ENCODE data around the gene MRPL50.

MRPL50 gene

DNA sequence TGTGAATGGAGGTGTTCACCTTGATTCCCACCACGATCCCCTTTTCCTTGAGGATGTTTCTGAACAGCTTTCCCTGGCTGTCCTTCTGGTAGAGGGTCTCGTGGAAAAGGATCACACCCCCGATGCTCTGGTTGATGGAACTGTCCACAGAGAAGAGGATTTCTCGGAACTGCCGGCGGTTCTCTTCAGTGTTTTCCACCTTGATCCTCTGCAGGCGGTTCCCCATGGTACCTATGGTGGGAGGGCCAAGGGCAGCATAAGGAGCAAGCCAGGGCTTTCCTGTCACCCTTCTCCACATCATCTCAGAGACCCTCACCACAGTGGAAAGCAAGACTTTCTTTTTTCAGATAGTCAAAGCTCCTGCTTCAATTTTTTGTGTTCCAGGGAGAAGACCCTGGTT is 31.3 kb upstream of the MRPL50 start:
- DNase-seq (ENCODE audit: extremely low read depth, low read depth), result no peak
- TF ChIP-seq, protein P1, sequence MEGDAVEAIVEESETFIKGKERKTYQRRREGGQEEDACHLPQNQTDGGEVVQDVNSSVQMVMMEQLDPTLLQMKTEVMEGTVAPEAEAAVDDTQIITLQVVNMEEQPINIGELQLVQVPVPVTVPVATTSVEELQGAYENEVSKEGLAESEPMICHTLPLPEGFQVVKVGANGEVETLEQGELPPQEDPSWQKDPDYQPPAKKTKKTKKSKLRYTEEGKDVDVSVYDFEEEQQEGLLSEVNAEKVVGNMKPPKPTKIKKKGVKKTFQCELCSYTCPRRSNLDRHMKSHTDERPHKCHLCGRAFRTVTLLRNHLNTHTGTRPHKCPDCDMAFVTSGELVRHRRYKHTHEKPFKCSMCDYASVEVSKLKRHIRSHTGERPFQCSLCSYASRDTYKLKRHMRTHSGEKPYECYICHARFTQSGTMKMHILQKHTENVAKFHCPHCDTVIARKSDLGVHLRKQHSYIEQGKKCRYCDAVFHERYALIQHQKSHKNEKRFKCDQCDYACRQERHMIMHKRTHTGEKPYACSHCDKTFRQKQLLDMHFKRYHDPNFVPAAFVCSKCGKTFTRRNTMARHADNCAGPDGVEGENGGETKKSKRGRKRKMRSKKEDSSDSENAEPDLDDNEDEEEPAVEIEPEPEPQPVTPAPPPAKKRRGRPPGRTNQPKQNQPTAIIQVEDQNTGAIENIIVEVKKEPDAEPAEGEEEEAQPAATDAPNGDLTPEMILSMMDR (IDR thresholded peaks at IDR 0.05; ENCODE audit: low read depth, low read length), result no peak

DNA sequence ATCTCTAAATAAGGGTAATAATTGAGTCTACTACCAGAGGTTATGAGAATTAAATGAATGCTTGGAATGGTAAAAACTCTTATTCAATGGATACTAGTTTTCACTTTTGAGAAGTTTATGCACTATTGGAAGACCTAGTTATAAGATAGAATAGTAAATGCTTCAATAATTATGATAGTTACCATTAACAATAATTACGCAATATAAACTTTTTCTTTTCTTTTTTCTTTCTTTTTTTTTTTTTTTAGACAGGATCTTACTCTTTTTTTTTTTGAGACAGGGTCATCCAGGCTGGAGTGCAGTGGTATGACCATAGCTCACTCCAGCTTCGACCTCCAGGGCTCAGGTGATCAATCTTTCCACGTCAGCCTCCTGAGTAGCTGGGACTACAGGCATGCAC is 30.5 kb upstream of the MRPL50 start:
- TF ChIP-seq, protein P1 (IDR thresholded peaks at IDR 0.05; ENCODE audit: low read depth, low read length), result no peak
- DNase-seq (ENCODE audit: extremely low read depth, low read depth), result no peak

DNA sequence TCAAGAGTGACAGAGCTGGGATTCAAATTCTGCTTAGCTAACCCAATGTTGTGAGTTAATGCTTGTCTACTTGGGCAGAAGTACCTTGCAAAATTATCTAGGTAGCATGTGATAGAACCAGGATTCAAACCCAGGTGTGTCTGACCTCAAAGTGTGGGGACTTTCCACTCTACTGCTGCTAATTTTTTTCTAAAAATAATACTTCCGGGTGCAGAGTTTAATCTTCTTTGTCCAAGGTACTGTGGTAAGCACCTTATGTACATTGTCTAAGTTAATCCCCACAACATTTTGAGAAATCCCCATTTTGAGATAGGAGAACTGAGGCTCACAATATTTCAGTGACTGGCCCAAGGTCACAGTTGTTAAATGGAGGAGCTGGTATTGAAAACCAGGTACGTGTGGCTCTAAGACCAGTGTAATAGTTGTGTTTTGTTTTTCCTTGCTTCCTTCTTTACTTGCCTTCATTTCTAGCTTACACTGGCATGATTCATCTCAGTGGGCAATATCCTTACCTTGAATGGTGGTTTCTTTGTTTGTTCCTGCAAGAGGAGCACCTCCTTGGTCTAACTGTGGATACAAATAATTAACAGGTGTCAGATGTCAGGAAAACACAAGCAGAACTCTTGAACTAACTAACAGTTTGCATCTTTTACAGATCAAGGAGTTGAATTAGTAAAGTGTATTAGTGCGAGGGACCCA is 29.7 kb upstream of the MRPL50 start:
- TF ChIP-seq, protein P1 (IDR thresholded peaks at IDR 0.05; ENCODE audit: low read depth, low read length), result no peak
- DNase-seq (ENCODE audit: extremely low read depth, low read depth), result no peak

DNA sequence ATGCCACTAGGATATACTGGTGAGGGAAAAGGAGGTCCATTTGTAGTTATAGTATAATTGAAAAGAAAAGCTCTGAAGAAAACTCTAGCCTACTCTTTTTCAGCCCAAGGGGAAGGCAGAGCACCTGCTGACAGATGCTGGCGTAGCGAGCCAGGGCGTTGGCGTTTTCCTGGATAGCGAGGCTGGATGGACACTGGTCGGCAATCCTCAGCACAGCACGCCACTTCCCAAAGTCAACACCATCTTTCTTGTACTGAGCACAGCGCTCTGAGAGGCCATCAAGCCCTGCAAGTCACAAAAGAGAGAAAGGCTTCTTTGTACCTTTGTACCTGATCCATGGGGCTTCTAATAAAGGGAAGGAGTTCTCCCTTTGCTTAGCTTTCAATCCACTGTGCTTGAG is 28.9 kb upstream of the MRPL50 start:
- TF ChIP-seq, protein P1 (IDR thresholded peaks at IDR 0.05; ENCODE audit: low read depth, low read length), result no peak
- DNase-seq (ENCODE audit: extremely low read depth, low read depth), result no peak

DNA sequence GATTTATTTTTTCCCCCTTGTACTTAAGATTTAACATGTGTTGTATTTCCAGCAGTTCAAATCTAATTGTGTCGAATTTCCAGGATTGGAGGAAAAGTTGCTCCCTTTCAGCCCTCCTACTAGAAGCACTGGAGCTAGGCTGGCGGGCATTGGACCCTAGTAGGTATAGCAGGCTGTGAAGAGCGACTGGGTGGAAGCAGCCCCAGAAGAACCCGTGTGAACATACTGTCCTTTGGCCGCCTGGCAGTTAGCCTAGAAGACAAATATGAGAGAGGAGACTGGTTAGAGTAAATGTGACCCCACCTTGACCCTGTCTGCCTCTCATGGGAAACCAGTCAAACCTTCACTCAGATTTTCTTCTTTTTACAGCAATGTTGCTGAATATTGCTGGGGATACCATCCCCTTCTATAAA is 23.2 kb upstream of the MRPL50 start:
- no peak for DNase-seq (ENCODE audit: extremely low read depth, low read depth)
- TF ChIP-seq, protein P1 (IDR thresholded peaks at IDR 0.05; ENCODE audit: low read depth, low read length), result no peak

DNA sequence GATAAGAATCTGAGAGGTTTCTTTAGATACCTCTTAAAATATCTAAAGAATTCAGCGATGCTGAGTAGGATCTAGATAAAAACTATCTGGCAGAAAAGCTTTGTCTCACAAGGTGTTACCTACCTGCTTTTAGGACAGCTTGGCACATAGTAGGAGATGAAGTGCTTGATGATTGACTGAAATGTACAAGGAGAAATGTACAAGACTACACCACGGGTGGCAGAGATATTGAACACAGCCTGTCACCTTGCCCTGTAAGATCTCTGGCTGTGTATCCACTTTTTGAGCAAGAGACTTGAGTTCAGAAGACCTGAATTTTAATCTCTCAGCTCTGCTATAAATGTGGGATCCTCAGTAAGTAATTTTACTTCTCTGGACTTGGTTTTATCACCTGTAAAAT is 21.4 kb upstream of the MRPL50 start:
- TF ChIP-seq, protein P1 (IDR thresholded peaks at IDR 0.05; ENCODE audit: low read depth, low read length), result no peak
- DNase-seq (ENCODE audit: extremely low read depth, low read depth), result no peak

DNA sequence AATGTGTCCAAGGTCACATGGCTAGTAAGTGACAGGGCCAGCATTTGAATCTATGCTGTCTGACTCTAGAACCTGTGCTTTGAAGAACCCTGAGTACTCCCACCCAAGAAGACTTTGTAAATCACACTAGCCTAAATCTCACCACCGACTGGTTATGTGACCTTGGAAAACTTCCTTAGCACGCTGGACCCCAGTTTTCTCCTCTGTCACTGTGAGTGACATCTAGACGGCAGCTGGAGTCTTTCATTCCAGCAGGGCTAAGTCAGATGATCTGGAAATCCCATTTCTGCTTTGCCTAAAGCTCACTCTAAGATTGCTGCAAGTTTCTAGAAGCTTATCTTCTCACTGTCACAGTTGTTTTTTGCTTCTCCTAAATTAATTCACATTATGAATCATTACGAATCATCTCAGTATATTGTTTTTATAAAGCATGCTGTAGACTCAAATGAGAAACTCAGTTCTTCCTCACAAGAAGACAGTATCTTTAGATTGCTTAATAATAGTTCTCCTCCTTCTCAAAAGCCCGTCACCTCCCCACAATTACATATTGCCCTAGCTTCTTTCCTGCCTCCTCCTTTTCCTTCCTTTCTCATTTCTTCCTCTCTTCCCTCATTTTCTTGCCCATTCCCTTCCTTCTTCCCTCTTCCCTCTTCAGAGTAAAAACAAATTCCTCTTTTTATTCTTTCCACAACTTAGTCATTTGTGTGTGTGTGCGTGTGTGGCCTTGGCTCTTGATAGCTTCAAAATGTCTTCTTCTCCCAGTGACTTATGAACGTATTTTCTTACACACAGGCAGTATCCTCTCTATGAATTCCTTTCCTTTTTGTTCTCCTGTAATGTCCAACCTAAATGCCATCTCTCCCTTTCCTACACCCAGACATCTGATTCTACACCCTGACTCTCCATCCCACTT is 20.4 kb upstream of the MRPL50 start:
- no peak for DNase-seq (ENCODE audit: extremely low read depth, low read depth)
- TF ChIP-seq, protein P1 (IDR thresholded peaks at IDR 0.05; ENCODE audit: low read depth, low read length), result no peak
